HG03571 (cell line): ENCODE data around the gene KREMEN1.

Source experiments
- ATAC-seq: cut with Tn5 transposase; IDR thresholded peaks from one replicate; pipeline ENCODE4 v1.9.1; 2021; ENCODE audit not compliant: unreplicated experiment

KREMEN1 gene

DNA sequence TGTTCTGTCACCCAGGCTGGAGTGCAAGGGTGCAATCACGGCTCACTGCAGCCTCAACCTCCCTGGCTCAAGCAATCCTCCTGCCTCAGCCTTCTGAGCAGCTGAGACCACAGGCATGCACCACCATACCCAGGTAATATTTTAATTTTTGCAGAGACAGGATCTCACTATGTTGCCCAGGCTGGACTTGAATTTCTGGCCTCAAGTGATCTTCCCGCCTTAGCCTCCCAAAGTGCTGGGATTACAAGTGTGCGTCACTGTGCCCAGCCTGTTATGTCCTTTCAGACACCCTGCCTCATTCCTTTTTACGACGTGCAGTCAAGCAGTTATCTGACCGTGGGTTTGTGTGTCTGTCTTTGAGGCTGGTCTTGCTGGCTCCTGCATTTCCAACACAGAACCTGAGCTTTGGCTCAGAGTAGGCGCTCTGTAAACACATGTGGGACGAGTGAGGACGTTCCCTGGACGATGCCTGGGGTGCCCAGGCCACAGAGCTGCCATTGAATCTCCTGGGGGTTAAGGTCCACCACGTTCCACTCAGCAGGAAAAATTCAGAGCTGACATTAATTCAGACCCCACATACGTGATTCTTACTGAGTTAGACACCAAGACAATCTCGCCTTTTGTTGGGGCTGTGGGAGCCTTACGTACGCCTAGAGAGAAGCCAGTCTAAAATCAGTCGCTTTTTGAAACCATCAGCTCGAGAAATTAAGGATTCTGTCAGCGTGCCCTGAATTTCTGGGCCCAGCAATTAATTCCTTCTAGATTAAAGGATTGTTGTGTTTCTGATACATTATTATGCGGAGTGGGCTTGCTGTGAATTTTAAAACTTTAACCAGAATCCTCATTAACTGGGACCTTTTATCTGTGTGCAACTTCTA is 111.4 kb downstream of the KREMEN1 start:
- ATAC-seq: no peak

GRCh38 chr22:29184849-29185490 is 112.1 kb downstream of the KREMEN1 start:
- ATAC-seq: no peak

GRCh38 chr22:29186302-29186701 is 113.5 kb downstream of the KREMEN1 start:
- ATAC-seq: no peak

DNA sequence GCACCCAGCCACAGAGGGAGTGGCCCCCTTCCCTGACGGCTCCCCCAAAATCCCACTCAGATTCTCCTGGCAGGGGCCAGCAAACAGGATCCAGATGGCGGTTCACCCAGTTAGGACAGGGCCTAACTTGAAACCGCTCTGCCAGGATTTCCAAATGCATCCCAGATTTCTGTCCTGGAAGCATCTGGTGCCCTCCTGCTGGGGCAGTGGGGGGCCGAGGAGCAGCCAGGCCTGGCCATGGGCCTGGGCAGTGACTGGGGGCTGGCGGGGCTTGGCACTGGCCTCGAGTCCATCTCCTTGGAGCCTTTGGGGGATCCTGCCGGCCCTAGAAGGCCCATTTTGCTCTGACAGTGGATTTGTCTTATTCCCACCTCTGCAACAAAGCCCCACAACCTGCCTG is 115.0 kb downstream of the KREMEN1 start:
- ATAC-seq: no peak

DNA sequence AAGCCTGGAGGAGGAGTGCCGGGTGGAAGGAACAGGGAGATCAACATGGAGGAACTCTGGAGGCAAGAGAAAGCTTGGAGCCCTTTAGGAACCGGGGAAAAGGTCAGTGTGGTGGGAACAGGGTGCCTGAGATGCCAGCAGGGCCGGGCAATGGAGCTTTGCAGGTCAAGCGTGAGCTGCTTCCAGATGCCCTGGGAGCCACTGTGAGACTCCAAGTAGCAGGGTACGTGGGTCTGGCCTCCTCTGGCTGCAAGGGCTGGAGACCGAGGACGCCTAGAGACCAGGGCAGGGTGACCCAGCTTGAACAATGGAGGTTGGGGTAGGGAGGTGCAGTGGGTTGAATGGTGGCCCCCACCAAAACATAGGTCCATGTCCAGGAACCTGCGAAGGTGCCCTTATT is 117.2 kb downstream of the KREMEN1 start:
- no peak for ATAC-seq

- no peak for ATAC-seq
These were observed 118.1 kb downstream of the KREMEN1 start for GRCh38 chr22:29190918-29191317.

- no peak for ATAC-seq
These were observed 120.2 kb downstream of the KREMEN1 start for GRCh38 chr22:29193021-29193420.

DNA sequence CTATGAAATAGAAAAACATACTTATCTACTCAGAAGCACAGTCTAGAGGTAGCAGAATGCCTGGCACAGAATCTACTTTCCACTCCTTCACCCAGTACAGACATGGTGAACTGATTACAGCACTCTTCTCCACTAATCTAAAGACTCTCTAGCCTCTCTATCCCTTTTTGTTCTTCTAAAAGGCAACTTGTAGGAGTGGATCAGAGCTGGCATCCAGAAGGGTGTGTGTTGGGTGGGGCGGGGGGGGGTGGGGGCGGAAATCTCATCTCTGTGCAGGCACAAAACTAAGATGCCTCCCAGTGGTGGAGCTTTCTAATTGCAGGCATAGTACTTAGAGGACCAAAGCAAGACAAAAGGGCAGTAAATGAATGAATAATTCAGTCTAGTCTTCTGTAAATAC is 121.3 kb downstream of the KREMEN1 start:
- ATAC-seq: no peak

DNA sequence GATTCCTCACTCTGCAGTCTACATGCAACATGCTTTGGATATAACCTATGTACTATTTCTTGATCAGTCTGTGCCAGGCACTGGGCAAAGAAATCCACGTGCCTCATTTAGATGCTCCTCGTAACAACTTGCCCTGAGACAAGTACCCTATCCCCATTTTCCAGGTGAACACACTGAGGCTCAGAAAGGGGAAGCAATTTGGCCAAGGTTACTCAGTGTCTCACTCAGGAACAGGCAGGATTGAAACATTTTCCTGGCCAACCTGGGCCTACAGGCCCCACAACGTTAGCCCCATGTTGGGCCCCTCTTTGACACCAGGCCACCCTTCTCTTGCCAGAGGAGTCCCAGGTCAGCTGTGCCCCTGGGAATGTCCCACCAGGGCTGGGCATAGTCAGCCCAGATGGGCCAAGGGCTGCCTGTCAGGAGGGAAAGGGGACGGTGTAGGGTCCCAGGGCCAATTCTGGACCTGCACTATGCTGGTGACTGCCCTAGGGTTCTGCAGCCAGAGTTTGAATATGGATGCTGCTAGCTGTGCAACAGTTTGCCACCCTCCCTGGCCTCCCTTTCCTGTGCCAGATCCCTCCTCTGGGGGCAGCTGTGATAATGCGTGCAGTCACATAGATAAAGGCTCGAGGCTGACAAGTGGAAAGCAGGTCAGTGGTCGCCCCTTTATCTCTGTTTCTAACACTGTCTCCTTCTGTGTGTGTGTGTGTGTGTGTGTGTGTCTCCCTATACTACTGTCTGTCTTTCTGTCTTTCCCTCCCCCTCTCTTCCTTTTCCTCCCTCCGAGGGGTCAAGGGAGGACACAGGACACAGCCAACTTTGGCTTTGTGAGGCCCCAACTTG is 122.5 kb downstream of the KREMEN1 start:
- ATAC-seq: no peak

DNA sequence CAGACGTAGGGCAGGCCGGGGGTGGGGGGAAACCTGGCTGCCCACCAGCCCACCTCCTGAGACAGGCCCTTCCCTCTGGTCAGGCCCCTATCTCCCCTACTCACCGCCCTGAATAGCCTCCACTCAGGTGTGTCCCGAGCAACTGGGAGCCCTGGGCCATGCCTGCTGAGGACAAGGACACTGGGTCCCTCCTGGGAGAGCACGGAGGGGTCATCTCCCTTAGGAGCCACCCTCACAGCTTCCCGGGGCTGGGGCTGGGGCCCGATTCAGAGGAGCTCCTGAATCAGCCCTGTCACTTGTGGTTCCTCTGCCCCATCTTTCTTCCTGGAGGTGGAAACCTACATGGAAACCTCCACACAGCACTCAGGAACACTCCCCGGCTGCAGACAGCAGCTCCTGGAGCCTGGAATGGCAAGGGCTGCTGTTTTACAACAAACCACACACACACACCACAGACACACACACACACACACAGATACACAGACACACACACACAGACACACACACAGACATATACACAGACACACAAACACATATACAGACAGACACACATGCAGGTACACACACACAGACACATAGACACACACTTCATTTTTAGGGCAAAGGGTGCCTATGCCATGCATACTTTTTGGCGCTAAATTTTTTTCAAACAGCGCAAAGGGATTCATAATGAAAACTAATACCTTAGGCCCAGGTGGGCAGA is 123.3 kb downstream of the KREMEN1 start:
- no peak for ATAC-seq

GRCh38 chr22:29197096-29197495 is 124.3 kb downstream of the KREMEN1 start:
- ATAC-seq: no peak

- ATAC-seq: no peak
These were observed 125.4 kb downstream of the KREMEN1 start for GRCh38 chr22:29198240-29198639.

DNA sequence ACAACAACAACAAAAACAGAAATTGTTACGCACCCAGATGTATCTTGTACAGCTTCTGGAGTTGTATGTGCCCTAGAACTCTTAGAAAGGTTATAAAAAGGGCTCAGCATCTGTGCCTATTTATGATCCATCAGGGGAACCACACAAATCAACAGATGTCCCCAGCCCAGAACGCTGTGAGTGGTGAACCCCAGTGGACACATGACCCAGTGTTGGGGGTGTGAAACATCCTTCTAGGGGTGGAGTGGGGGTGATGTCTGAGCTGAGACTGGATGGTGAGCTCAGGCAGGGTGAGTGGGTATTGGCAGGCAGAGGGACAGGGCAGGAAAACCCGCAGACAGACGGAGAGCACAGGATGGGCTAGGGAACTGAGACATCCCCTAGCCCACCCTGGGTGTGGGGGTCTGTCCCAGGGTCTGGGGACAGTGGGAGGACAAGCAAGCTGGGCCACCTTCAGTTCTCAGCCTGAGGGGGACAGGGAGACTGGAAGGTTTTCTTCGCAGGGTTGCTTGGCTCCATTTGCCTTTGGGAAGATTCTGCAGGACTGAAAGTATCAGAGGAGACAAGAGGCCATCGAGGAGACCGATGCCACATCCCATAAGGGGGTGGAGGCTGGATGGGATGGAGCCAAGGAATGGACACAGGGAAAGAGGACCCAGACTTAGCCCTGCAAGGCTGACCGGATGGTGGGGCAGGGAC is 127.0 kb downstream of the KREMEN1 start:
- ATAC-seq: no peak

- no peak for ATAC-seq
These were observed 128.1 kb downstream of the KREMEN1 start for GRCh38 chr22:29200901-29201300.

- no peak for ATAC-seq
These were observed 128.9 kb downstream of the KREMEN1 start for GRCh38 chr22:29201782-29202181.

DNA sequence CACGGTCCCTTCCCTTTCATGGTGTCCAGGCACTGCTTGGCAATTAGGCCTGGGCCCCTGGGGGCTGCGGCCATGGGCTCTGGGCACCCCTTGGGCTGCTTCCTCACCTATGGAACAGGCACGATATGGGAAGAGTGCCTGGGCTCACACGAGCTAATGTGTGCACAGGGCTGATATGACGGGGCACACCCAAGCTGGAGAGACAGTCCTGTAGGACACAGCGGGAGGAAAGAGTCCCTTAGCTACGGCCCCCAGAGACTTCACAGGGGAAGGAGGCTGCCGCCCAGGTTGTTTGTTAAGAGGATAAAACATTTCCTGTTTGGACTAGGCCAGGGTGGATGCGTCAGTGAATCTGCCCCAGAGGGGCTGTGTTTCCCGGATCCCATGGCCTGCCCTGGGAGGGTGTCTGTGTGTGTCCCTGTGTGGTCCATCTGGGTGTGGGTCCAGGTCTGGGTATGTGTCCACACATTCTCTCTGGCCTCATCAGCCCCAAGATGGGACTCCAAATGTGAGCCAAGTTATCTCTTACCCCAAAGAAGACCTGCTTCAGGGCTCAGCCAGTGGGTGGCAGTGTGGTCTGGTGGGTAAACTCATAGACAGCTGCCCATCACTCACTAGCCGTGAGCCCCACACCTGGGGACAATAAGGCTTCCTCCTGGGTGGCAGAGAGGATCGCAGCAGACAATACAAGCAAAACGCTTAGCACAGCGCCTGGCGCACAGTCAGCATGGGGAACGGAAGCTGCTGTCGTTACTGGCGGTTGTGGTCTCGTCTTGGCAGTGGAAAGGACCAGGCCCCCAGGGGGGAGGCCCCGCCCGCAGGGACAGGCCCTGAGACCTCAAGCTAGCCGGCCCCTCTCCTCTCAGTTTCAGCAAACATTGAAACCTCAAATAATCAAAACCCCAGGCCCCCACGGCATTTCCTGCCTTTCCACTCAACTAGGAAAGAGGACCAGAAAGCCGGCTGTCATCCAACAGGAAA is 129.7 kb downstream of the KREMEN1 start:
- peak; percentile 68 for ATAC-seq

DNA sequence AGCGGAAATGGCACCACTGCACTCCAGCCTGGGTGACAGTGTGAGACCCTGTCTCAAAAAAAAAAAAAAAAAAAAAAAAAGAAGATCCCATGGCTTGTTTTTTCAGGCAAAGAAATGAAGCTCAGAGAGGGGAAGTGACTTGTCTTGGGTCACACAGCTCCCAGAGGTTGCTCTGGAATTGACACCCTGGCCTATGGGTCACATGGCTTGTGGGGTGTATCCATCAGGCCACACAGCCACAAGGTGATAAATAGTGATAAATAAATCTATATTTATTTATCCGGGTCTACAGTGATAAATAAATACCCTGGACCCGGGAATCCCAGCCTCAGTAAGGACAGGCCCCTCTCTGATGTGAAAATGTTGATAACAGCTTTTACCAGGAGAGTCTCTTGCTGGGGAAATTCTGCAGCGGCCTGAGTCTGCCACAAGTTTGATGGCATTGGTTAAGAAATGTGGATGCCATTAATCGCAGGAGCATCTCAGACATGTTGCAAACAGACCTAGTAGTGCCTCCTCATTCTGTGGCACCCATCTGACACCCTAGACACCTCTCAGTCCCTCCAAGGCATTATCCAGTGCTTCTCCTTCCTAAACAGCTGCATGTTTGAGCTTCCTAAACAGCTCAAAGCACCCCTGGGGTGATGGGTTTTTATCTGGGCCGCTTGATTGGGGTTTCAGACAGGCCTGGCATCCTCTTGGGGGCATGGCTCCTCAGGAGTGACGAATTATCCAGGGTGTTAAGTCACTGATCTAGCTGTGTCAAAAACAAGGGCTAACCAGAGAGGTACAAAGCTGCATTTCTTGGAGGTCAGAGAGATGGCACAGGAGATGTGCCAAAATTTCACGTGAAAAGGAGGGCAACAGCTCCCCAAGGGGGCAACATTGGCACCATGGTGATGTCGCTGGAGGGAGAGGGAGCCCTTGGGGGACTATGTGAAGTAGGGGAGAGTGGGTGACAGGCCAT is 130.9 kb downstream of the KREMEN1 start:
- no peak for ATAC-seq
